ENCODE results near the gene ATG7. TPM values are rescaled to one million over a fixed set of nuclear protein-coding genes. Genes with fewer than 3 reads are reported as not detected.

The ATG7 gene
- total RNA-seq, 1 donor = 92.4 TPM

DNA sequence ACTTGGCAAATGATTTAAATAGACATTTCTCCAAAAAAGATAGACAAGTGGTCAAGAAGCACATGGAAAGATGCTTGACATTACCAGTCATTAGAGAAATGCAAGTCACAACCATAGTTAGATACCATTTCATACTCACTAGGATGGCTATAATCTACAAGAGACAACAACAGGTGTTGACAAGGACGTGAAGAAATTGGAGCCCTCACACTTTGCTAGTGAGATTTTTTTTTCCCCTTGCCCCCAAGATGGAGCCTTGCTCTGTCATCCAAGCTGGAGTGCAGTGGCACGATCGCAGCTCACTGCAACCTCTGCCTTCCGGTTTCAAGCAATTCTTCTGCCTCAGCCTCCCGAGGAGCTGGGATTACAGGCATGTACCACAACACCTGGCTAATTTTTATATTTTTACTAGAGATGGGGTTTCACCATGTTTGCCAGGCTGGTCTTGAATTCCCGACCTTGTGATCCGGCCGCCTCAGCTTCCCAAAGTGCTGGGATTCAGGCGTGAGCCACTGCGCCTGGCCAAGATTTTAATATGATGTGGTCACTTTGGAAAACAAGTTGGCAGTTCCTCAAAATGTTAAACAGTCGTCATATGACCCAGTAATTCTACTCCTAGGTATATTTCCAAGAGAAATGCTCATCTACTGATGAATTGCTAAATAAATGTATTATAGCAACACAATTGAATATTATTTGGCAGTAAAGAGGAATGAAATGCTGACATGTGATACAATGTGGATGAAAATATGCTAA, 103.3 kb downstream of the ATG7 start:
- Histone ChIP-seq H3K9me3 (ENCODE audit: low read depth, low read length) (no peaks in the 10 kb centered on the region), H3K27me3 (ENCODE audit: insufficient read depth, low read length) (no peaks in the 10 kb centered on the region), H3K4me3 (ENCODE audit: low read length) (no peak overlapping the region), H3K4me1 (ENCODE audit: insufficient read depth, low read length) (no peaks in the 10 kb centered on the region)

DNA sequence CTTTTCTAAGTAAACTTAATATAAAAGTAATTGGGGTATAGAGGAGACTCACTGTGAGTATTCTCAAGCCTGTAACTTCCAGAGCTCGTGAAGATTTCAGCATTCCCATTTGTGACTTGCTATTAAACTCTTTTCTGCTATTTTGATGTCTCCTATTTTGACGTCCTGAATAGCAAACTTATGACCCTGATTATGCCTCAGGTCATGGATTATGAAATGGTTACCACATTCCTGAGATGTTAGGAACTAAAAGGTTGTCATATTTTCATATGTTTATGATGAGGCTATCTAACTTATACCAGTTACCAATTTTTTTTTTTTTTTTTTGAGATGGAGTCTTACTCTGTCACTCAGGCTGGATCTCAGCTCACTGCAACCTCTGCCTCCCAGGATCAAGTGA, 105.5 kb downstream of the ATG7 start:
- Histone ChIP-seq H3K4me3 (ENCODE audit: low read length) (no peak overlapping the region), H3K9me3 (ENCODE audit: low read depth, low read length) (no peaks in the 10 kb centered on the region), H3K27me3 (ENCODE audit: insufficient read depth, low read length) (no peaks in the 10 kb centered on the region), H3K4me1 (ENCODE audit: insufficient read depth, low read length) (no peaks in the 10 kb centered on the region)

DNA sequence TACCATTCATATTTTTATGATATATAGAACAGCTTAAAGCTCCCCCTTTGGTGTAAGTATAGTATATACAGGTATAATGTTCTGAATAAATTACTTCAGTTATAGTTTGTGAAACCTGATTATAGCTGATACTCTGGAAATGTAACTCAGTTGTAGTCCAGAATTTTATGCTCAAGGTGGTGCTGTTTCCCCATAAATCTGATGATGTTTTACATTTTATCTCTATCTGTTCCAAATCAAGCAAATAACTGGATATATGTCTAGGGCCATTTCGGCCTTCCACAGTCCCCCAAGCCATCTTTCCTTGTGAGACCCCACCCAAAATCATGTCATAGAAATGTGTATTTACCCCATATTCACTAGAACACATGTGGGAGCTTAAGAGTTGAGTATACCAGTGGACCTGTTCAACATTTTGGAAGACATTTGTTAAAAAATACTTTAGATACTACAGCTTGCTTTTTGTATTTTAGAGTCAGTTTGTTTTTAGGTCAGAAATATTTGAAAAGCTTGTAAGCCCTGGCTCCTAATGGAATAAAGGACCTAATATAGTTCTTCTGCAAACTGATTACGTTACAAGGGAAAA, 107.1 kb downstream of the ATG7 start:
- Histone ChIP-seq H3K4me1 (ENCODE audit: insufficient read depth, low read length) (no peaks in the 10 kb centered on the region), H3K27me3 (ENCODE audit: insufficient read depth, low read length) (no peaks in the 10 kb centered on the region), H3K9me3 (ENCODE audit: low read depth, low read length) (no peaks in the 10 kb centered on the region), H3K4me3 (ENCODE audit: low read length) (no peak overlapping the region)

DNA sequence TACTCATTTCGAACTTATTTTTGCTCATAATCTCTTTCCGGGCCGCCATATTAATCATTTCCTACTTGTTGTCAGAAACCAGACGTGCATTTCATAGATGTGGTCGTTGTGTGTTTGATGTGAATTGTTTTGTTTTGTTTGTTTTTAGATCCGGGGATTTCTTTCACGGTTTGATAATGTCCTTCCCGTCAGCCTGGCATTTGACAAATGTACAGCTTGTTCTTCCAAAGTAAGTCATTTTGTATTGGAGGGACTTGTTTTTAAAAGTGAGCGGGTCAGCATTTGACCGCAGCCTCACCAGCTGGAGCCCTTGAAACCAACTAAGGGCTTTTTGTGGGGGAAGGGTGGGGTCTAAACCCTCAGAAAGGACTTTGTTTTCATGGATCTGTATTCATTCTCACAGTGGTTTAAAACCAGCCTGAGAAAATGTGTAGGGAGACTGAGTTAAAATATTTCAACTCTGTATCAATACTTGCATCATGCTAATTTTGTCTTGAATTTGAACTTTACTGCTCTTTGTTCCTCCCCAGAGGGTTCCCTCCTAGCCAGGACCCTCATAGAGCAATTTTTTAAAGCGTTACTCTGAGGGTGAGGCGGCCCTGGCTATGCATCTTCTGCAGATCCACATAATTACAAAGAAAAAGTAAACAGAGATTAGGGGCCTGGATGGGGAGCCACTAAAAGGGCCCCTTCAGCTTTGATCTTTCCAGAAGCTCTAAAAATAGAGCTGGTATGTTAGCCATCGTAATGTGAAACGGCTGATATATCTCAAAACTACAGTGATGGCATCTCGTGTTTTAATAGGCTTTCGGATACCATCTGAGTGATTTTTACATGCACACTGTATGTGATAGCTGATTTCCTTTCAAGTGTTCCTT, 107.9 kb downstream of the ATG7 start:
- no peaks in the 10 kb centered on the region for H3K4me1 ChIP-seq (ENCODE audit: insufficient read depth, low read length)
- H3K27me3 ChIP-seq (ENCODE audit: insufficient read depth, low read length) = no peaks in the 10 kb centered on the region
- H3K9me3 ChIP-seq (ENCODE audit: low read depth, low read length) = no peaks in the 10 kb centered on the region
- no peak overlapping the region for H3K4me3 ChIP-seq (ENCODE audit: low read length)

DNA sequence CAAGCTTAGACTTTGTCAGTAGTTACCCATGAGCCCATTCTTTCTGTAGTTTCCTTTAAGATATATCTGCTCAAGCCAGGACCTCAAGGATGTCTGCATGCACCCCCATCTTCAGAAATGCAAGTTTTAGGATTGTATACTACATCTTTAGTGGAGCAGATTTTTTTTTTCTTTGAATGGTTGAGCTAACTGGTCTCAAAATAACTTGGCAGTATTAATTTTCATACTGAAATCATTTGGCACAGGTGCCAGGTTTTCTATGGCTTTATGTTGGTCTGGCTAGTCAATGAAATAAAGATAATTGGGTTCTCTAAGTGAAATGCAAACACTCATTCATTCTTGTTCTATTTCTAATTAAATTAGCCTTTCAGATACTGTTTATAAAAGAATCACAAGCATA, 108.9 kb downstream of the ATG7 start:
- no peak overlapping the region for H3K4me3 ChIP-seq (ENCODE audit: low read length)
- H3K27me3 ChIP-seq (ENCODE audit: insufficient read depth, low read length) = no peaks in the 10 kb centered on the region
- no peaks in the 10 kb centered on the region for H3K9me3 ChIP-seq (ENCODE audit: low read depth, low read length)
- H3K4me1 ChIP-seq (ENCODE audit: insufficient read depth, low read length) = no peaks in the 10 kb centered on the region

DNA sequence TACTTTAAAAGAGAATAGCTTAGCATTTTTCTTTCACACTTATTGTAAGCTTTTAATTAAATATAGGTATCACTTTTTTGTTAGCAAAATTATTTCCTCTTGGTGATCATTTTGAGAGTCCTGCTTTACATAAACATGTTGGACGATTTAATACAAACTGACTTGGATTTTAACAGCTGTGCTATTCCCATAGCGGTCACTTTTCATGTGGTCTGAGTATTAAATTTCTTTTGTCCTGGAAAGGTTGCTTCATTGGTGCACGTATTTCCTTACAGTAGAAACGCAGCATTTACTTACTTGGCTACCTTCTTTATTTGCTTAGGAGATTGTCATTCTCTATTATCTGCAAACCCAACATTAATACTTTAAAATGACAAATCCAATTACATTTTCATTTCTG, 109.4 kb downstream of the ATG7 start:
- no peaks in the 10 kb centered on the region for H3K27me3 ChIP-seq (ENCODE audit: insufficient read depth, low read length)
- H3K9me3 ChIP-seq (ENCODE audit: low read depth, low read length) = no peaks in the 10 kb centered on the region
- no peaks in the 10 kb centered on the region for H3K4me1 ChIP-seq (ENCODE audit: insufficient read depth, low read length)
- no peak overlapping the region for H3K4me3 ChIP-seq (ENCODE audit: low read length)

DNA sequence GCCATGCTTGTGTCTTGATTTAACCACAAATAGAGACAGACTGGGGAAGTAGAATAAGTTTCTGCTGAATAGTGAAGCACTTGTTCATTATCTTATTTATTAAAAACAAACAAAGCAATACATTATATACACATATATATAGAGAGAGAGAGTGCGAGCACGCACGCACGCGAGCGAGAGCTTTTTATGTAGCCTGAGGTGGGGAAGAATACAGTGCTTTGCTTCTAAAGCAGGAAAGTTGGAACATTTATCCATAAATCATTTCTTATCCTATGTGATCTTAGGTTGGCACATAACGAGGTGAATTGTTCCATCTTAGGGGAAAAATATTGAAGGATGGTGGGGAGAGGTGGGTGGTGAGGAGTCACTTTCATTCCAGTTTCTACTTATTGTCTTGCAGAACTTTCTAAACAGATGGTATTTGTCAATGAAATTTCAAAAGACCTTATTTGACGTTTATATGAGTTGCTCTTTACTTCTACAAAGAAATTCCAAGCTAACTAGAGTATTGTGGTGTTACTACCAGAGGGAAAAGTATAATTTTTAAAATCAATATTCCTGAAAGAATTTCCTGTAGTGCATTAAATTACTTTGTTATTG, 110.0 kb downstream of the ATG7 start:
- Histone ChIP-seq H3K4me3 (ENCODE audit: low read length) (no peak overlapping the region), H3K9me3 (ENCODE audit: low read depth, low read length) (no peaks in the 10 kb centered on the region), H3K4me1 (ENCODE audit: insufficient read depth, low read length) (no peaks in the 10 kb centered on the region), H3K27me3 (ENCODE audit: insufficient read depth, low read length) (no peaks in the 10 kb centered on the region)

DNA sequence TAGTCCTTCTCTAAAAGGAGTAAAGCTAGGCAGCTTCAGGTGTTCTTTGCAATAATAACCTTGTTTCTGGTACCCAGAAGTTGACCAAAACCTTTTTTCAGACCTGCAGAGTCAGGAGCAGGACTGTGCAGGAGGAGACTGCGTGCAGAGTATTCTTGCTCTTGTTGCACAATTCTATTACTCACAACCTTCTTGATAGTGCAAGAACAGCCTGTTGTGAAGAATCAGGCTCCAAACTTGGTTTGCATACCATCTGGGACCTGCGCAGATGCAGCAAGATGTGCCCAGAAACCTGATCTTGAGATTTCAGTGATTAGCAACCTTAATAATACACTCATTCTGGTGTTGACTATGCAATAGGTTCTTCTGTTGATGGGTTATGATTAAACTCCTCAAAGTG, 111.9 kb downstream of the ATG7 start:
- Histone ChIP-seq H3K9me3 (ENCODE audit: low read depth, low read length) (no peaks in the 10 kb centered on the region), H3K4me3 (ENCODE audit: low read length) (no peak overlapping the region), H3K27me3 (ENCODE audit: insufficient read depth, low read length) (no peaks in the 10 kb centered on the region), H3K4me1 (ENCODE audit: insufficient read depth, low read length) (no peaks in the 10 kb centered on the region)

DNA sequence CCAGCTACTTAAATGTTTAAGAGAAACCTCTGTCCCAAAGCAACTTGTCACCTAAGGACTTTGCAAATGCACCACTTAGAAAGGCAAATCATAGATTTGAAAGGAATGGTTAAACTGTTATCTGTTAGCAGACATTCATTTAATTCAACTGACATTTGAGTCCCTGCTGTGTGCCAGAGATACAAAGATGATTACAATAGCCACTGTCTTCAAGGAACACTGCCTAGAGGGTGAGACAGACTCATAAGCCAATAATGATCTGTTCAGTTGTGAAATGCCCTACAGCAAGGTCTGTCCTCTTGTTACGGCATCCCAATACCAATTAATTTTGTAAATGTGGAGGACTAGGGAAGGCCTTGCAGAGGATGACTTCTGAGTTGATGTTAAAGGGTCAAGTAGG, 113.1 kb downstream of the ATG7 start:
- Histone ChIP-seq H3K9me3 (ENCODE audit: low read depth, low read length) (no peaks in the 10 kb centered on the region), H3K4me1 (ENCODE audit: insufficient read depth, low read length) (no peaks in the 10 kb centered on the region), H3K27me3 (ENCODE audit: insufficient read depth, low read length) (no peaks in the 10 kb centered on the region), H3K4me3 (ENCODE audit: low read length) (no peak overlapping the region)

DNA sequence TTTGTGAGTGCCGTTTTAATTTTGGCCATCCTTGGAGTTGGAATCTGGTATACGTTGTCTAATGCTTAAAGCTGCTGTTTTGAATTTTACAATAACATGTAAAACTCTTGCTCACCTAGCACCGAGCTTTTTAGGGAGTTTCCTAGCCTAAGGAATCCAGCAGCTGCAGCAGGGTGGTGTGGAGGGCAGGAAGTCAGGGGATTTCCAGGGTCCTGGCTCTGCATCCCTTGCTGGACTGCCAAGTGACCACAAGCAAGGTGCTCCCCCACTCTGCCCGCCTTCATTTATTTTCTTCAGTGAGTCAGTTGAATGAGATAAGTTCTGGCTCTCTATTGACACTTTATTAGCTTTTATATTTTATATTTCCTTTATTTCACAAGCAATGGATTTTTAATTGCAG, 113.7 kb downstream of the ATG7 start:
- no peaks in the 10 kb centered on the region for H3K4me1 ChIP-seq (ENCODE audit: insufficient read depth, low read length)
- H3K4me3 ChIP-seq (ENCODE audit: low read length) = no peak overlapping the region
- H3K27me3 ChIP-seq (ENCODE audit: insufficient read depth, low read length) = no peaks in the 10 kb centered on the region
- no peaks in the 10 kb centered on the region for H3K9me3 ChIP-seq (ENCODE audit: low read depth, low read length)

DNA sequence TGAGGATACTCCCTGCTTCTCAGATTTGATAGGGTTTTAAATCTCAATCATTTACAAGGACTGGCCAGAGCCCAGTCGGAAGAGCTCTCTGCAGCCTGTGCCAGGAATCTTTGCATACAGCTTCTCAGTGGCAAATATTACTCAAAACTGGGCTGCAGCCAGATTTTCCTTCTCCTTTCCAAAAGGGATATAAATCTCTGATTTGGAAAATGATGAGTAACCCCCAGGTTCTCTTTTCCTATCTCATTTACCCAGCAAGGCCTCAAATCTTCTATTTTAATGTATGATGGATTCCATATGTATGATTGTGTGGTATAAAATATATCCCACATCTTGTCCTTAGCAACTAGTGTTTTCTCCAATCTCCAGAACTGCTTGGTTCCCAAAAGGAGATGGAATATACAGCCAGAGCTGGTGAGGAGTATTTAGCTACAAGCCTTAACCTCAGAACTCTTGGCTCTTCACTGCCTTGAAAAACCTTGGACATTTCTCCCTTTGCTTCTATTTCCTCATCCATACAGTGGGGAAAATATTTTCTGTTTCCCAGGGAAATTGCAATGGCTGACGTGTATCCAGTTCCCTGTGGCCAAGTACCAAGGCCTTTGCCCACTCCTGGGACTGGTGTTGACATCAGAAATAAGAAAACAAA, 114.4 kb downstream of the ATG7 start:
- Histone ChIP-seq H3K9me3 (ENCODE audit: low read depth, low read length) (no peaks in the 10 kb centered on the region), H3K27me3 (ENCODE audit: insufficient read depth, low read length) (no peaks in the 10 kb centered on the region), H3K4me1 (ENCODE audit: insufficient read depth, low read length) (no peaks in the 10 kb centered on the region), H3K4me3 (ENCODE audit: low read length) (no peak overlapping the region)

DNA sequence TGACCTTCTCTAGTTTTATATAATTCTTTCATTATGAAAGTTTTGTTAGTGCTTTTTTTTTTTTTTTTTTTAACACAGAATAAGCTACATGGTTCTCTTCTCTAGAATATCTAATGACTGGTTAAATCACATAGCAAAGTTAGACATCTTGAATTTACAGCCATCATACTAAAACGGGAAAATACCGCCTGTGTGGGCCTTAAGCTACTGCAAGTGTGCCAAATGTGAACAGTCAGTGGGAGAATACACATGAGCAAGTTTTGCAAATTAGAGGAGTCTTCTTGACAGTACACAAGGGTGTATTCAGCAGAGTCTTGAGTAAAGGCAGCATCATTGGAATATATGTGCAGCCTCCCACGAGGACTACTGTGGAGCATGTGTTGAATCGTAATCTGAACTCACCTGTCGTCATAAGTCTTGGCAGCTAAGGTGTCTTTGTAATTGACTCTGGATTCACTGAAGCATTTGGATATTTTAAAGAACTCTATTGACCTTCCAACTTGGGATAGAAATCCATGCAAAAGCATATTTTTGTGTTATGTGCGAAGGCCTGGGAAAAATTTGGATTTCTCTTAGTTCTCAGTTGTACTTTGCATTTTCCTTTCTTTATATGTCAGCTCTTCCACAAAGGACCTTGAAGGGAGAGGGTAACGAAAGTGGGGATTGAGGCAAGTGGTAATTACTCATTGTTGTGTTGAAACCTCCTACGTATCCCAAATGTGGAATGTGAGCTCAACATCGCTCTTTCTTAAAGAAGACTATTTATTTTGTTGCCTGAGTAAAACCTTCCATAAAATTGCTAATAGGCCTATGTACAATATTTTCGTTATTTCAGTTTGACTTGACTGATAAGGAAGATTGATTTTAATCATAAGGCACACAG, 117.4 kb downstream of the ATG7 start:
- Histone ChIP-seq H3K4me3 (ENCODE audit: low read length) (no peak overlapping the region), H3K9me3 (ENCODE audit: low read depth, low read length) (no peaks in the 10 kb centered on the region), H3K4me1 (ENCODE audit: insufficient read depth, low read length) (no peaks in the 10 kb centered on the region), H3K27me3 (ENCODE audit: insufficient read depth, low read length) (no peaks in the 10 kb centered on the region)

DNA sequence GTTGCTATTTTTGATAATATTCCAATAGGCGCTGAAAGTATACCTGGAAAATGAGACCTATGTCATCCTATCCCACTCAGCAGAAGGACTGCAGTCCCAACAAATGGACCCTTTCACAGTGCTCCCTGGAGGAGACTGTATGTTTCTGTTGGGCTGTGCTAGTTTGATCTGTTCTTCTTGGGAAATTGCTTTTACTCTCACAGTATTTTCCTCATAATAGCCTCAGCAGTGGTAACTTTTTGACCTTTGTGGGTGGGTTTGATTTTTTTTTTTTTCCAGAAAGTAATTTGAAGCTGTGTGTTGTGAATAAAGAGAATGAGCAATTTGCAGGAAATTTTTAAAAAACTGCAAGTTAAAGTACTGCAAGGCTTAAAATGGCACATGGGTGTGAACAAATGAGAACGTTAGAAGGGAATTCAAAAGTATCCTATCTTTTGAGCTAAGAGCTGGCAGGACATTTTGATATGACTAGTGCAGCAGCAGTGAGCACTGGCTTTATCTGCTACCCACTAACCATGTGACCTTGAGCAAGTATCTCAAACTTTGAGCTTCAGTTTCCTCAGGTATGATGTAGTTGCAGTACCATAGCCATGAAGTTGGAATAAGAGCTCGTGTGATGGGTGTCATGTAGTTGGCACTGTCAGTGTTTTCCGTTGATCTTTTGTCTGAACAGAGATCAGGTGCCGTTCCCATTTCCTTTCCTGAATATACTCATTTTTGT, 118.4 kb downstream of the ATG7 start:
- H3K27me3 ChIP-seq (ENCODE audit: insufficient read depth, low read length) = no peaks in the 10 kb centered on the region
- H3K9me3 ChIP-seq (ENCODE audit: low read depth, low read length) = no peaks in the 10 kb centered on the region
- no peak overlapping the region for H3K4me3 ChIP-seq (ENCODE audit: low read length)
- no peaks in the 10 kb centered on the region for H3K4me1 ChIP-seq (ENCODE audit: insufficient read depth, low read length)

All from mononuclear cell (primary cell).